SU-DHL-6 (cell line): Measurements from ENCODE around the gene POTEI.
"Not testable (repeated sequence)": the region's sequence is repeated elsewhere in the genome, so short reads cannot be mapped to it uniquely, and the experiment has no call there.

Source experiments
- EZH2phosphoT487 ChIP-seq: fragments of 200-600 bp; sonication (generic), shearing (Covaris generic); conservative IDR thresholded peaks from 2 replicates; pipeline ENCODE4 v1.6.1; 2018; ENCODE audit warnings: mild to moderate bottlenecking, antibody characterized with exemption, low read length, moderate library complexity, mixed read lengths
- TF ChIP-seq, protein P1 (sequence below): fragments of 200-600 bp; sonication (generic); IDR thresholded peaks from one replicate; pipeline ENCODE4 v1.5.1; 2017; ENCODE audit warnings: antibody characterized with exemption, mild to moderate bottlenecking, low read length, moderate library complexity; ENCODE audit not compliant: insufficient read depth, poor library complexity, severe bottlenecking

DNA sequence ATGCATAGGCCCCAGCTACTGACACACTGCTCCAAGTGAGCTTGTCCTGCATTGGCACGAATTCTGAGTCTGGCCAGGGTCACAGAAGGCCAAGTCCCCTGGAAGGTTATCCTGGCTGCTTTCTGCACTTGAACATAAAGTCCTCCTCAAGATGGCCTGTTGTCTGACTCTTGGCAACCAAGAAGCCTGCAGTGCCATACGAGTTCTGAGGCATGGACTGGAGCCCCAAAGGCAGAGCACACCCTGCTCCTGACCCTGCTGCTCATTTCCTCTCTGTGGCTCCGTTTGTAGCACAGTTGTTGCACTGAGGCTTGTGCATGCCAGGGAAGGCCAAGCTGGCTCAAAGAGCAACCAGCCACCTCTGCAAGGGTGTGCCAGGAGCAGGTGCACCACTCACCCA lies 57.9 kb downstream of the POTEI start:
- TF ChIP-seq, protein P1, sequence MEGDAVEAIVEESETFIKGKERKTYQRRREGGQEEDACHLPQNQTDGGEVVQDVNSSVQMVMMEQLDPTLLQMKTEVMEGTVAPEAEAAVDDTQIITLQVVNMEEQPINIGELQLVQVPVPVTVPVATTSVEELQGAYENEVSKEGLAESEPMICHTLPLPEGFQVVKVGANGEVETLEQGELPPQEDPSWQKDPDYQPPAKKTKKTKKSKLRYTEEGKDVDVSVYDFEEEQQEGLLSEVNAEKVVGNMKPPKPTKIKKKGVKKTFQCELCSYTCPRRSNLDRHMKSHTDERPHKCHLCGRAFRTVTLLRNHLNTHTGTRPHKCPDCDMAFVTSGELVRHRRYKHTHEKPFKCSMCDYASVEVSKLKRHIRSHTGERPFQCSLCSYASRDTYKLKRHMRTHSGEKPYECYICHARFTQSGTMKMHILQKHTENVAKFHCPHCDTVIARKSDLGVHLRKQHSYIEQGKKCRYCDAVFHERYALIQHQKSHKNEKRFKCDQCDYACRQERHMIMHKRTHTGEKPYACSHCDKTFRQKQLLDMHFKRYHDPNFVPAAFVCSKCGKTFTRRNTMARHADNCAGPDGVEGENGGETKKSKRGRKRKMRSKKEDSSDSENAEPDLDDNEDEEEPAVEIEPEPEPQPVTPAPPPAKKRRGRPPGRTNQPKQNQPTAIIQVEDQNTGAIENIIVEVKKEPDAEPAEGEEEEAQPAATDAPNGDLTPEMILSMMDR = not testable (repeated sequence)
- not testable (repeated sequence) for TF ChIP-seq EZH2phosphoT487
